Measurements from ENCODE around the gene SIM1.

Gene SIM1

DNA sequence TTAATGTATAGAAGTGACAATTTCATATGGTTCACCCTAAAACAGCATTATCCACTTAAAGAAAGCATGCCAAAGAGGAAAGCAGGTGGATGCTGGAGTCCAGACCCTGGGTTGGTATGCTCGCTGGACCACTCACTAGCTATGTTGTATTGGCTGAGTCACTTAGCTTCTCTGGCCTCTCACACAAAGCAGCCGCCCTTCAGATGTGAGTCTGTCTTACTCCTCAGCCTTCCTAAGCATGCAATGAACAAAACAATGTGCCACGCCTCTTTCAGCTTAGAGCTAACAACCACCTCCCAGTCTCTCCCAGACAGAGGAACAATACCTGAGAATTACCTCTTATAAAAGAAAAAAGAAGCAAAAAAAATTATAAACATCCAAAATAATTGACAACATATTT, 29.4 kb downstream of the SIM1 start:
- Histone ChIP-seq H3K36me3 (ENCODE audit: low read length) (no peaks in the 10 kb centered on the region), H3K27me3 (ENCODE audit: low read length) (no peaks in the 10 kb centered on the region), H3K79me2 (ENCODE audit: insufficient read depth, low read length) (no peaks in the 10 kb centered on the region), H4K20me1 (ENCODE audit: low read depth, low read length) (no peaks in the 10 kb centered on the region), H2AFZ (ENCODE audit: low read depth, low read length, severe bottlenecking) (no peak overlapping the region), H3K9me3 (ENCODE audit: insufficient read depth, low read length) (no peaks in the 10 kb centered on the region), H3K27ac (ENCODE audit: low read depth, low read length) (no peak overlapping the region), H3K9me2 (replicated peaks; ENCODE audit: insufficient read depth, low read length) (no peaks in the 10 kb centered on the region), H3K9ac (ENCODE audit: low read length) (no peak overlapping the region), H3F3A (ENCODE audit: insufficient read depth) (no peaks in the 10 kb centered on the region), H3K4me3 (ENCODE audit: insufficient read depth, low read length, poor library complexity, severe bottlenecking) (no peak overlapping the region), H3K4me2 (ENCODE audit: low read depth, low read length, poor library complexity, severe bottlenecking) (no peak overlapping the region)
- TF ChIP-seq, protein P1, sequence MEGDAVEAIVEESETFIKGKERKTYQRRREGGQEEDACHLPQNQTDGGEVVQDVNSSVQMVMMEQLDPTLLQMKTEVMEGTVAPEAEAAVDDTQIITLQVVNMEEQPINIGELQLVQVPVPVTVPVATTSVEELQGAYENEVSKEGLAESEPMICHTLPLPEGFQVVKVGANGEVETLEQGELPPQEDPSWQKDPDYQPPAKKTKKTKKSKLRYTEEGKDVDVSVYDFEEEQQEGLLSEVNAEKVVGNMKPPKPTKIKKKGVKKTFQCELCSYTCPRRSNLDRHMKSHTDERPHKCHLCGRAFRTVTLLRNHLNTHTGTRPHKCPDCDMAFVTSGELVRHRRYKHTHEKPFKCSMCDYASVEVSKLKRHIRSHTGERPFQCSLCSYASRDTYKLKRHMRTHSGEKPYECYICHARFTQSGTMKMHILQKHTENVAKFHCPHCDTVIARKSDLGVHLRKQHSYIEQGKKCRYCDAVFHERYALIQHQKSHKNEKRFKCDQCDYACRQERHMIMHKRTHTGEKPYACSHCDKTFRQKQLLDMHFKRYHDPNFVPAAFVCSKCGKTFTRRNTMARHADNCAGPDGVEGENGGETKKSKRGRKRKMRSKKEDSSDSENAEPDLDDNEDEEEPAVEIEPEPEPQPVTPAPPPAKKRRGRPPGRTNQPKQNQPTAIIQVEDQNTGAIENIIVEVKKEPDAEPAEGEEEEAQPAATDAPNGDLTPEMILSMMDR (IDR thresholded peaks at IDR 0.05; ENCODE audit: insufficient read depth, low read length, poor library complexity, severe bottlenecking), result no peak
- TF ChIP-seq EZH2phosphoT487 (conservative IDR thresholded peaks at IDR 0.05; ENCODE audit: low read length), result no peak

DNA sequence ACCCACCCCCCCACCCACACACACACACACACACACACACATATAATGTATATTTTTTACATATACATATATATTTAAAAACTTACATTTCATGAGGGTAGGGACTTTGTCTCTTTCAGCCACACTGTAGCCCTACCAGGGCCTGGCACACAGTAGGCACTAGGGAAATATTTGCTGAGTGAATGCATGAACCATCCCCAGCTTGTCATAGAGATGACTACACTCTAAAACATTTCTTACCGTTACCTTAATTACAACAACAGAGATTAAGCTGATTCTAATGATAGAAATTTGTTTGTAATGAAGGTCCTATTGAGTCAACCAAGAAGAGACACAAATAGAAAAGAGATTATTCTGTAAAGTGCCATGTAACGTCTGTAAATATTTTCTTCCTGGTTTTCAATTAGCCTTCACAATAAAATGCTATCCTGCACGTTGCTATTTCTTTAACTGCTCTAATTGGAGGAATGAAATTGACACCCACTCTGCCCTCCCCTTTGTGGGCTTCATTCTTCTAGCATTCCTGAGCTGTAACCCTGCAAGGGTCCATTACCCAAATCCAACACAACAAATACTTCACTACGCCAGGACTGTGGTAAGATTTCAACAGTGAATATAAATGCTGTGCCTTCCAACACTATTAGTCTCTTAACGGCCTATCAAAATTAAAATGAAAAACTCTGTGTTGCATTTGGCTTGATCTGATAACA, 30.8 kb downstream of the SIM1 start:
- H3K9me3 ChIP-seq (ENCODE audit: insufficient read depth, low read length), result no peaks in the 10 kb centered on the region
- no peak overlapping the region for H3K27ac ChIP-seq (ENCODE audit: low read depth, low read length)
- no peak overlapping the region for H3K9ac ChIP-seq (ENCODE audit: low read length)
- no peaks in the 10 kb centered on the region for H3K36me3 ChIP-seq (ENCODE audit: low read length)
- H3K4me2 ChIP-seq (ENCODE audit: low read depth, low read length, poor library complexity, severe bottlenecking), result no peak overlapping the region
- H3K27me3 ChIP-seq (ENCODE audit: low read length), result no peaks in the 10 kb centered on the region
- TF ChIP-seq, protein P1 (IDR thresholded peaks at IDR 0.05; ENCODE audit: insufficient read depth, low read length, poor library complexity, severe bottlenecking), result no peak
- no peak for TF ChIP-seq EZH2phosphoT487 (conservative IDR thresholded peaks at IDR 0.05; ENCODE audit: low read length)
- no peak overlapping the region for H3K4me3 ChIP-seq (ENCODE audit: insufficient read depth, low read length, poor library complexity, severe bottlenecking)
- H3K79me2 ChIP-seq (ENCODE audit: insufficient read depth, low read length), result no peaks in the 10 kb centered on the region
- H3K9me2 ChIP-seq (replicated peaks; ENCODE audit: insufficient read depth, low read length), result no peaks in the 10 kb centered on the region
- no peaks in the 10 kb centered on the region for H3F3A ChIP-seq (ENCODE audit: insufficient read depth)
- H4K20me1 ChIP-seq (ENCODE audit: low read depth, low read length), result no peaks in the 10 kb centered on the region
- no peak overlapping the region for H2AFZ ChIP-seq (ENCODE audit: low read depth, low read length, severe bottlenecking)

DNA sequence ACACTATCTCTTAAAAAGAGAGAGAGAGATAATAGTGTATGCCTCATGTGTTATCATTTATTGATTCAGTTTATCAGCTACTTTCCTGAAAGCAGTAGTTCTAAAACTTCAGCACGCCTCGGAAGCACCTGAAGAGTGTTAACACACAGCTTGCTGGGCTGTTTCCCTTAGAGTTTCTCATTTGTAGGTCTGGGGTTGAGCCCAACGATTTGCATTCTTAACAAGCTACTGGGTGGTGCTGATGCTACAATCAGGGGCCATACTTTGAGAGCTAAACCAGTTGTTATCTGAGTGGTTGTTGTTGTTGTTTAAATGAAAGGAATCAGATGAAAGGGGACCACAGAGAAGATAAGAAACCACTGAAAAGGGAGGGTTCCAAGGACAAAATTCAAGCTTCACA, 32.6 kb downstream of the SIM1 start:
- Histone ChIP-seq H3K79me2 (ENCODE audit: insufficient read depth, low read length) (no peaks in the 10 kb centered on the region), H3F3A (ENCODE audit: insufficient read depth) (no peaks in the 10 kb centered on the region), H3K9ac (ENCODE audit: low read length) (no peak overlapping the region), H2AFZ (ENCODE audit: low read depth, low read length, severe bottlenecking) (no peak overlapping the region), H3K4me2 (ENCODE audit: low read depth, low read length, poor library complexity, severe bottlenecking) (no peak overlapping the region), H3K9me2 (replicated peaks; ENCODE audit: insufficient read depth, low read length) (no peaks in the 10 kb centered on the region), H4K20me1 (ENCODE audit: low read depth, low read length) (no peaks in the 10 kb centered on the region), H3K27ac (ENCODE audit: low read depth, low read length) (no peak overlapping the region), H3K27me3 (ENCODE audit: low read length) (no peaks in the 10 kb centered on the region), H3K36me3 (ENCODE audit: low read length) (no peaks in the 10 kb centered on the region), H3K9me3 (ENCODE audit: insufficient read depth, low read length) (no peaks in the 10 kb centered on the region), H3K4me3 (ENCODE audit: insufficient read depth, low read length, poor library complexity, severe bottlenecking) (no peak overlapping the region)
- TF ChIP-seq, protein P1 (IDR thresholded peaks at IDR 0.05; ENCODE audit: insufficient read depth, low read length, poor library complexity, severe bottlenecking), result no peak

Data from SU-DHL-6 (cell line).